ENCODE results near the gene LETM1. TPM values are rescaled to one million over a fixed set of nuclear protein-coding genes. Genes with fewer than 3 reads are reported as not detected.

LETM1 gene
- total RNA-seq, 1 experiment from 2014 or later = 86.3 TPM

- Histone ChIP-seq H3K4me3 (ENCODE audit: low read length) (no peak overlapping the region), H3K9ac (ENCODE audit: low read length) (no peak overlapping the region), H2AFZ (ENCODE audit: low read length) (no peak overlapping the region), H3K27ac (ENCODE audit: low read length) (no peak overlapping the region), H3K4me1 (ENCODE audit: insufficient read depth, low read length) (no peaks in the 10 kb centered on the region), H3K36me3 (ENCODE audit: low read depth, low read length) (no peaks in the 10 kb centered on the region), H3K79me2 (ENCODE audit: low read length) (no peaks in the 10 kb centered on the region), H3F3A (ENCODE audit: low read length, unreplicated experiment) (no peaks in the 10 kb centered on the region), H3K9me2 (replicated peaks; ENCODE audit: low read length) (no peaks in the 10 kb centered on the region), H3K27me3 (ENCODE audit: low read length) (no peaks in the 10 kb centered on the region), H3K9me3 (ENCODE audit: low read length) (no peaks in the 10 kb centered on the region), H3K4me2 (ENCODE audit: low read length) (no peak overlapping the region), H4K20me1 (ENCODE audit: low read length) (no peaks in the 10 kb centered on the region)
- no peak for DNase-seq
- ChIA-PET CTCF (no interaction called here), POLR2A (ENCODE audit: unreplicated experiment) (no interaction called here)
- ATAC-seq = no peak
- intact Hi-C loops (cut with micrococcal nuclease) = no loop called here
- no TSS peak for BruUV-seq (replicated peaks)
- TF ChIP-seq CTCF (conservative IDR thresholded peaks at IDR 0.05; ENCODE audit: low read depth, low read length) = no peak
Observed at GRCh38 chr4:1784789-1785591, 71.0 kb downstream of the LETM1 start.

- no TSS peak for BruUV-seq (replicated peaks)
- Histone ChIP-seq H3K4me2 (ENCODE audit: low read length) (no peak overlapping the region), H3K4me1 (ENCODE audit: insufficient read depth, low read length) (no peaks in the 10 kb centered on the region), H4K20me1 (ENCODE audit: low read length) (no peaks in the 10 kb centered on the region), H2AFZ (ENCODE audit: low read length) (no peak overlapping the region), H3K9me3 (ENCODE audit: low read length) (no peaks in the 10 kb centered on the region), H3K27me3 (ENCODE audit: low read length) (no peaks in the 10 kb centered on the region), H3K36me3 (ENCODE audit: low read depth, low read length) (no peaks in the 10 kb centered on the region), H3K9ac (ENCODE audit: low read length) (no peak overlapping the region), H3K4me3 (ENCODE audit: low read length) (no peak overlapping the region), H3K79me2 (ENCODE audit: low read length) (no peaks in the 10 kb centered on the region), H3K27ac (ENCODE audit: low read length) (no peak overlapping the region), H3K9me2 (replicated peaks; ENCODE audit: low read length) (no peaks in the 10 kb centered on the region), H3F3A (ENCODE audit: low read length, unreplicated experiment) (no peaks in the 10 kb centered on the region)
- TF ChIP-seq CTCF (conservative IDR thresholded peaks at IDR 0.05; ENCODE audit: low read depth, low read length) = no peak
- no peak for TF ChIP-seq EZH2 (IDR thresholded peaks at IDR 0.05; ENCODE audit: low read length, unreplicated experiment)
- TF ChIP-seq EZH2phosphoT487 (IDR thresholded peaks at IDR 0.05; ENCODE audit: borderline replicate concordance, low read length) = no peak
- intact Hi-C loops (cut with micrococcal nuclease) = no loop called here
- DNase-seq (no peak), ATAC-seq (no peak)
- ChIA-PET POLR2A (ENCODE audit: unreplicated experiment) (no interaction called here), CTCF (no interaction called here)
Observed at GRCh38 chr4:1784395-1784788, 71.6 kb downstream of the LETM1 start.

- TF ChIP-seq EZH2phosphoT487 (IDR thresholded peaks at IDR 0.05; ENCODE audit: borderline replicate concordance, low read length) (no peak), EZH2 (IDR thresholded peaks at IDR 0.05; ENCODE audit: low read length, unreplicated experiment) (no peak), CTCF (conservative IDR thresholded peaks at IDR 0.05; ENCODE audit: low read depth, low read length) (no peak)
- Histone ChIP-seq H3F3A (ENCODE audit: low read length, unreplicated experiment) (no peaks in the 10 kb centered on the region), H3K9me3 (ENCODE audit: low read length) (no peaks in the 10 kb centered on the region), H3K9ac (ENCODE audit: low read length) (no peak overlapping the region), H3K36me3 (ENCODE audit: low read depth, low read length) (no peaks in the 10 kb centered on the region), H3K4me3 (ENCODE audit: low read length) (no peak overlapping the region), H3K9me2 (replicated peaks; ENCODE audit: low read length) (no peaks in the 10 kb centered on the region), H3K27me3 (ENCODE audit: low read length) (no peaks in the 10 kb centered on the region), H3K79me2 (ENCODE audit: low read length) (no peaks in the 10 kb centered on the region), H4K20me1 (ENCODE audit: low read length) (no peaks in the 10 kb centered on the region), H3K4me2 (ENCODE audit: low read length) (no peak overlapping the region), H3K4me1 (ENCODE audit: insufficient read depth, low read length) (no peaks in the 10 kb centered on the region), H2AFZ (ENCODE audit: low read length) (no peak overlapping the region), H3K27ac (ENCODE audit: low read length) (no peak overlapping the region)
- no TSS peak for BruUV-seq (replicated peaks)
- ATAC-seq (no peak), DNase-seq (no peak)
- intact Hi-C loops (cut with micrococcal nuclease) = no loop called here
- ChIA-PET CTCF (no interaction called here), POLR2A (ENCODE audit: unreplicated experiment) (no interaction called here)
Observed at GRCh38 chr4:1783970-1784369, 72.0 kb downstream of the LETM1 start.
